HG03378 (cell line): ENCODE measurements around the gene HMHB1.
"Not testable (repeated sequence)": the region's sequence is repeated elsewhere in the genome, so short reads cannot be mapped to it uniquely, and the experiment has no call there.

Experiments
- ATAC-seq: cut with Tn5 transposase; IDR thresholded peaks from one replicate; pipeline ENCODE4 v1.9.1; 2021; ENCODE audit warnings: mild to moderate bottlenecking, moderate library complexity; ENCODE audit not compliant: unreplicated experiment

HMHB1 gene

GRCh38 chr5:143801252-143801939 lies 10.6 kb upstream of the HMHB1 start:
- no peak for ATAC-seq

DNA sequence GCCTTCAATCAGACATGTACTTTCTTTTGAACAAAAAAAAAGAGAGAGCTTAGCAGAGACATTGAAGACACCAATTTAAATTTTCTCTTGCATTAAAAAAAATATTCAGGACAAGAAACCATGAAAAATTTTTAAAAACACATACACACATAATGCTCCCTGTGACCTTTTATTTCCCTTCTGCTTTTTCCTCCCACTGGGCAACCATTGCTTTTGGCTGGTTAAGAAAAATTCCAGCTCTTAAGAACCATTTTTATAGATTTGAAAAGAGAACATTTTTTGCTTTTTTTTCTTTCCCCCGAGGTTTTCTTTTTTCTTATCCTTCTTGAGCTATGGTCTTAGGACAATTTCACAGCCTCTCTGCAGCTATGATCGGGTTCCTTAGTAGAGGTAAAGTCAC lies 6.1 kb upstream of the HMHB1 start:
- ATAC-seq: no peak

DNA sequence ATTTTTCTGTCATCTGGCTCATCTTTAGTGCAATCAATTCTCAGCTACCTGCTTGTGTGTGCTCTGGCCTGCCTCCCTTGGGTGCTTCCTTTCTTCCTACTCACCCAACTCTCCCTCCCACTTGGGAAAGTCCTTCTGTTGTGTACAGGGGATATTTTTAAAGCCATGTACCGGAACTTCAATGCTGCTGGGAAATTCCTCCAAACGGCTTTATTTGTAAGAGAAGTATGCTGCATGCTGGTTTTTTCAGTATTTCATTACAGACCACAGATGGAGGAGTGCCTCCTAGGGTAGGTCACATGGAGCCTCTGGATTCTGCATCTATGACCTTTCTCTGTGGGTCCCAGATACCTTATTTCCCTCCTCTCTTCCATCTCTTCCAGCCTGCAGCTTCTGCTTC lies 5.4 kb upstream of the HMHB1 start:
- ATAC-seq: peak; percentile 78

GRCh38 chr5:143807401-143807800 lies 4.6 kb upstream of the HMHB1 start:
- no peak for ATAC-seq

DNA sequence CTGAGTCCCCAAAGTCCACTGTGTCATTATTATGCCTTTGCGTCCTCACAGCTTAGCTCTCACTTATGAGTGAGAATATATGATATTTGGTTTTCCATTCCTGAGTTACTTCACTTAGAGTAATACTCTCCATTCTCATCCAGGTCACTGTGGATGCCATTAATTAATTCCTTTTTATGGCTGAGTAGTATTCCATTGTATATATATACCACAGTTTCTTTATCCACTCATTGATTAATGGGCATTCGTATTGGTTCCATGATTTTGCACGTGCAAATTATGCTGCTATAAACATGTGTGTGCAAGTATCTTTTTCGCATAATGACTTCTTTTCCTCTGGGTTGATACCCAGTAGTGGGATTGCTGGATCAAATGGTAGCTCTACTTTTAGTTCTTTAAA lies 4.4 kb downstream of the HMHB1 start:
- ATAC-seq: not testable (repeated sequence)

- ATAC-seq: no peak
Measured at GRCh38 chr5:143819716-143820115, 7.8 kb downstream of the HMHB1 start.

DNA sequence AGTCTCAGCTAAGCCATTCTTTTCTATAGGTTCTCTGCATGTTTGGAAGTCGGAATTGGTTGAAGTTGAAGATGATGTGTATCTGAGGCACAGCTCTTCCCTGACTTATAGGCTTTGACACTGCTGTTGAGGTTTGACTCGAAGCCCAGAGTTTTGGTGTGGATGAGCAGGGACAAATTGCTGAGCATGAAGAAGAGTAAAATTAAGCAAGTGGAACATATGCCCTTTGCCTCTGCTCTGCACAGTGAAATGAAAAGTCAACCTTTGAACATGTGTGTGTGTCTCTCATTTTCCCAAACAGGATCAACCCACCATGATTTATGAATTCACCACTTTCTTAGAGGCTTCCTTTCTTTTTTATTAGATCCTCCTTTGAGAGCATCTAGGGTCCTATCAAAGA lies 8.5 kb downstream of the HMHB1 start:
- ATAC-seq: no peak

DNA sequence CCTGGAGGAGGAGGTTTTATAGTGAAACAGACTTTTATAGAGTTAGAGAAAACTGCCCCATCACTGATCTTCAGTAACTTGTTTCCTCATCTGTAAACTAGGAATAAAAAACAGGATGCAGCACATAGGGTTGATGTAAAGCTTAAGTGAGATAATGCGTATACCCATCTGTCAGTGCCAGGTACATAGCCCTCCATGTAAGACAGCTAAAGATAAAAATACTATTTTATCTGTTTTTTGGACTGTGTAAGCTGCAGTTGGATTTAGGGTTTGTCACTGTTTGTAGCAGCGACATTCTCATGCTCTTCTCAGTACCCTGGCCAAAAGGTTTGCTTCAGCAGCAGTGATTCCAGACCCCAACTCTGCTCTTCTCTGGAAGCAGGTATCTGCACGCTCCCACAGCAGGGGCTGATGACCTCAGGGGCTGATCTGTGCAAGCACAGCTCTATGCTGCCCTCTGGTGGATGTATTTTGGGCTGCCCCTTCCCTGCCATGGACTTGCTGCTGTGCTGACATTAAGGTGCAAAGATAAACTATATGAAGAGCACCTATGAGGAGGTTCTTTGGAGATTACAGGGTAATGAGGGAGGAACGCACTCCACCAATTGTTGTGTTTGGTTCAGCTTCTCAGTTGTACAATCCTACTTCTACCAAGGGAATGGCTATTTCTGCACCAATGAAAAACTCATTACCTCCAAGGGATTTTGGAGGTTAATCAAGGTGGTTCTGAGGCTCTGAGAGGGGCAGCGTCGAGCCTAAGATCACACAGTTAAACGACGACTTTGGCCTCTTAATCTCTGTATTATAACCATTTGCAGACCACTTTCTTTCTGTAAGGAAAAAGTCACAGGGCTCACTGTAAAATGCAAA lies 13.1 kb downstream of the HMHB1 start:
- peak; percentile 58 for ATAC-seq

- ATAC-seq: peak; percentile 91
Measured at GRCh38 chr5:143826951-143827444, 15.0 kb downstream of the HMHB1 start.

GRCh38 chr5:143828710-143829109 lies 16.7 kb downstream of the HMHB1 start:
- ATAC-seq: no peak

- no peak for ATAC-seq
Measured at GRCh38 chr5:143833177-143833576, 21.2 kb downstream of the HMHB1 start.

DNA sequence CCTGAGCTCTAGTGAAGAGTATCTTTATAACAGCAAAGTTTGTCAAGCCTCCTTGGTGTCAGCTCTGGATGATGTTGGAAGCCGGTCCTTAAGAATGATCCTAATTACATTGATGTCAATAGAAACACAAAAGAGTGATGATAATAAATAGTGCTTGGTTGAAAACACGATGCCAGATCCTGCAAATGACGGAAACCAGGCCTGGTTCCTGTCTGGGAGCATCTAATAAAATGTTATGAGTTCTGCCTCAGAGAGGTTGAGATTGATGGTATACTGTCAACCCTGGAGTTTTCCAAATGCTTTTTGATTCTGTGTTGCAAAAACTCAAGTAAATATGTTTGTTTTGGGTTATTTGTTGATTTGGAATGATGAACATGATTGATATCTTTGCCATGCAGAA lies 23.3 kb downstream of the HMHB1 start:
- no peak for ATAC-seq

DNA sequence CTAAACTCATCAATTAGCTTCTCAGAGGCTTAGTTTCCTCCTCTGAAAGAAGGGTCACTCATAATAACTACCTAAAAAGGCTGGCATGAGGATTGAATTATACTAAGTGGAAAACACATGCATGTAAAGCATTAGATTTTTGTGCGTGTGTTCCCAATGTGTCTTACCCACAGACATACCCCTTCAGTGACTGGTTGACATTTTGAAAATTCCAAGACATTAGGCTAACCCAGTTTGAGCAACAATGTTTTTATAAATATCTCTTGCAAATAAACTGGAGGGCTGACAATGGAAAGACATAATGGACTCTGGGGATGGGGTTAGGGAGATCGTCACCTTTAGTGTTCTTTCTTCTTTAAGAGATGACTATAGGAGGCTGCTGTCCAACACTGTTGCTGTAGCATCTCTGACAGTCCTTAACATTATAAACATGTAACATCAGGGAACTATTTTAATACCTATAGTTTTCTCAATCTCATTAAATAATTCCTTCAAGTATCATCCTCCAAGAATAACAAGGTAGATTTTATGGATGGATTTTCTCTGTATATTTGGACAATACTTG lies 24.3 kb downstream of the HMHB1 start:
- no peak for ATAC-seq

DNA sequence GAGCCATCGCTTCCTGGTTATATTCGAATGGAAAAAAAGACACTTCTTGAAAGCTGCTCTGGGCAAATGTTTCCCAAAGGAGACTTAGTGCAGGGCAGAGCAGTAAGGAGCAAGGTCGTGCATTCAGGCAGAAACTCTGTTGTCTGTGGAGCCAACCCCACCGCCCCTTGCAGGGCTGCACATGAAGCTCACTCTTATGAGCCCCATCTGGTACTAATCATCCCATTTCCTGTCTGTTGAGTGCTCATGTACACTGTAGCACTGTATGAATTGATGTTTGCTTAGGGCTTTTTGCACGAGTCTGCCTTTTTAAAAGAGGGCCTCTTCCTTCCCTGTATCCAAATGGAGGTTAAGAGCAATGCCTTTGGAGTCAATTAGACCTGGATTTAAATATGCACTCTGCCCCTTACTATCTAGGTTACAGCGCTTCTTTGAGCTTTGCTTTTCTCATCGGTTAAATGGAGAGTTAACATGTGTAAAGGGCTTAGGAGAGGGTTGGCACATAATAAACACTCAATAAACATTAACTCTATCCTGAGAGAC lies 25.4 kb downstream of the HMHB1 start:
- no peak for ATAC-seq

DNA sequence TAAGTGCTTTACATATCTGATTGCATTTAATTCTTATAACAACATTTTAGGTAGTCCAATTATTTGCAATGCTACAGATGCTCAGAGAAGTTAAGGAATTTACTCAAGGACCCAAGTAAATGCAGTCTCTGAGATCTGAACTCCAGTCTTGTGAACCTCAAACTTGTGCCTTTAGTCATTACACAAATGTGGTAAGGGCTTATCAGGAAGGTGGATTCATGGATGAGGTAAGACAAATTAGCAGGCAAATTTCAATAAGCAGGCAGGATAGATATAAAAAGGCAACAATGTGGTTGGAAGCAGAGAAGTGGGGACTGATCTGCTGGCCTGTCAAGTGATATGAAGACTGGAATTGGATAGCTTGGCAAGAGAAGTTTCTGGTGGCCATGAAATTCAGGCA lies 29.5 kb downstream of the HMHB1 start:
- ATAC-seq: no peak

- no peak for ATAC-seq
Measured at GRCh38 chr5:143842920-143843319, 31.0 kb downstream of the HMHB1 start.

- no peak for ATAC-seq
Measured at GRCh38 chr5:143843461-143843860, 31.5 kb downstream of the HMHB1 start.

DNA sequence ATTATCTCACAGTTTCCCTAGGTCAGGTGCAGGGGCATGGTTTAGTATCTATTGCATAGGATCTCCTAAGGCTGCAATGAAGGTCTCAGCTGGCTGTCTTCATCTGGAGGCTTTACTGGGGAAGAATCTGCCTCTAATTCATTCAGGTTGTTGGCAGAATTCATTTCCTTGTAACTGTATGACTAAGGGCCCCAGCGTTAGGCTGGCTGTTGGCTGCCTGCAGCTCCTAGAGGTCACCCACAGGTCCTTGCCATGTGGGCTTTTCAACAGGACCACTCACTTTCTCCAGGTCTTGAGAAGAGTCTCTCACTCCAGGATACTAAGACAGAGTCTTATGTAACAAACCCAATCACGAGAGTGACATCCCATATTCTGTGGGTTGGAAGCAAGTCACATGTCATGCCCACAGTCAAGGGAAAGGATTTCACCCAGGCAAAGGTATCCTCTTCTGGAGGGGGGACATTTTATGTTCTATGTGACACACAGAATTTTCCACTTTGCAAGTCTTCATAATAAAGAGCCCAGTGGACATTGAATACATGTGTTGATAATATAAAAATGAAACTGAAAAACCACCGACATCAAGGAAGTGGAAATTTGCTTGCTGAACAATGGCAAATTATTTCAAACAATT lies 38.2 kb downstream of the HMHB1 start:
- ATAC-seq: peak; percentile 76

- no peak for ATAC-seq
Measured at GRCh38 chr5:143851383-143851782, 39.4 kb downstream of the HMHB1 start.

DNA sequence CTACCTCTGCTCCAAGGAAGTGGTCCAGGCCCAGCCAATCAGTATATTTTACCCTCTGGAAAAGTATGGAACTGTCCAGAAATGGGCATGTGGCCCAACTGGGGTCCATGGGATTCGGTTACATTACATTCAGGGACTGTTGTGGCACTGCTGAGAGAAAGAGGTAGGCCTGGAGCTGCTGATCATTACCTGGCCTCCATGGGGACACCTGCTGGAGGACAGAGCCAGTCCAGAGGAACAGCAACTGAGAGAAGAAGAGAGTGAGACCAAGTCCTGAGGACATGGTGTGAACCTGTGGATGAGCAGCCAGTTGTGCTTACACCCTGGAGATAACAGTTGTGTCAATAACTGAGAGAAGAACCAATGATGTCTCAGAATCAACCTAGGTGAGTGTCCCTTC lies 48.2 kb downstream of the HMHB1 start:
- no peak for ATAC-seq

GRCh38 chr5:143862271-143862670 lies 50.3 kb downstream of the HMHB1 start:
- ATAC-seq: no peak
